ENCODE data around the gene PSORS1C2. TPM values are rescaled to one million over a fixed set of nuclear protein-coding genes. Genes with fewer than 3 reads are reported as not detected.
A peak's percentile ranks its signal among the peaks of the same experiment; 100 is the strongest.

The PSORS1C2 gene
- total and polyA plus RNA-seq, 5 experiments from 2014 or later = not detected

DNA sequence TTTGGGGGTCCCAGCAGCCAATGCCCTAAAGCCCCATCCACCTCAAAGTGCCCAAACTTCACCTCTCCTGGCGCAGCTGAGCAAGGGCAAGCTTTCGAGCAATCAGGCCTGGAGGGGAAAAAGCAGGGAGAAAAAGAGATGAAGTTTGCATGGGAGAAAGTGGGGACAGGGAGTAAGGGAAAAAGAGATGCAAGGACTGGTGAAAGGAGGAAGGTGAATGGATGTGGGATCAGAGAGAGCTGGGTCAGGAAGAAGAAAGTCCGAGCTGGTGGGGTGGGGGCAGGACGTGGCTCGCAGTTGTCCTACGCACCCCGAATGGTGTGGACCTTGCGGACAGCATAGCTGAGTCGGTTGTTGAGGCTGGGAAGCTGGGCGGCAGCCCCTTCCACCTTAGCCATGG is 6.5 kb upstream of the PSORS1C2 start:
- H3K36me3 Mint-ChIP-seq = peaks cover 0 to 31% (median 4%) of the 10 kb centered on the region in 3 donors
- no peak for DNase-seq
- ATAC-seq = no peak
- POLR2A ChIA-PET = interaction anchor here (1.4 to 1.5 kb wide), 2 partner anchors 10 to 13 kb away, joined by 4 to 5 read pairs; partner anchors contain the start of gene TCF19
- no peak overlapping the region for H3K27ac Mint-ChIP-seq
- no peaks in the 10 kb centered on the region for H3K27me3 Mint-ChIP-seq
- no peak overlapping the region for H3K4me3 Mint-ChIP-seq
- no peaks in the 10 kb centered on the region for H3K9me3 Mint-ChIP-seq
- peaks cover 0 to 2% (median 0%) of the 10 kb centered on the region in 4 donors for H3K4me1 Mint-ChIP-seq

DNA sequence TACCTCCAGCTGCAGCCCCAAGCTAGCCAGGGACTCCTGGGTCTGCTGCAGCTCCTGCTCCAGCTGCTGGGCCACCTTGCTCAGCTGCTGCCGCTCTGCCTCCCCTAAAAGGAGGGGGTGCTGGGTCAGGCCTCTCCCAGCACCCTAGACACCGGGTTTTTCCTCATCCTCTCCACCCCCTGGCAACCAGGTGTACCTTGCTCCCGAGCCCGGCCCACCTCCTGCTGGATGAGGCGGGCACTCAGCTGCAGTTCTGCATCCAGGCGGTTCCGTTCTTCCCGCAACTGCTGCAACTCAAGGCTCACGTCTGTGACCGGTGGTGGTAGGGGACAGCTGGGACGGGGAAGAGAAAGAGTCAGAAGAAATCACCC is 6.1 kb upstream of the PSORS1C2 start:
- Mint-ChIP-seq H3K9me3 (no peaks in the 10 kb centered on the region), H3K36me3 (peaks cover 0 to 31% (median 4%) of the 10 kb centered on the region in 3 donors), H3K27ac (no peak overlapping the region), H3K4me1 (peaks cover 0 to 2% (median 0%) of the 10 kb centered on the region in 4 donors), H3K27me3 (no peaks in the 10 kb centered on the region), H3K4me3 (no peak overlapping the region)
- POLR2A ChIA-PET = interaction anchor here (1.4 kb wide), 1 partner anchor 11 kb away, joined by 4 read pairs; no protein-coding TSS in a partner anchor
- ATAC-seq (no peak), DNase-seq (no peak)

DNA sequence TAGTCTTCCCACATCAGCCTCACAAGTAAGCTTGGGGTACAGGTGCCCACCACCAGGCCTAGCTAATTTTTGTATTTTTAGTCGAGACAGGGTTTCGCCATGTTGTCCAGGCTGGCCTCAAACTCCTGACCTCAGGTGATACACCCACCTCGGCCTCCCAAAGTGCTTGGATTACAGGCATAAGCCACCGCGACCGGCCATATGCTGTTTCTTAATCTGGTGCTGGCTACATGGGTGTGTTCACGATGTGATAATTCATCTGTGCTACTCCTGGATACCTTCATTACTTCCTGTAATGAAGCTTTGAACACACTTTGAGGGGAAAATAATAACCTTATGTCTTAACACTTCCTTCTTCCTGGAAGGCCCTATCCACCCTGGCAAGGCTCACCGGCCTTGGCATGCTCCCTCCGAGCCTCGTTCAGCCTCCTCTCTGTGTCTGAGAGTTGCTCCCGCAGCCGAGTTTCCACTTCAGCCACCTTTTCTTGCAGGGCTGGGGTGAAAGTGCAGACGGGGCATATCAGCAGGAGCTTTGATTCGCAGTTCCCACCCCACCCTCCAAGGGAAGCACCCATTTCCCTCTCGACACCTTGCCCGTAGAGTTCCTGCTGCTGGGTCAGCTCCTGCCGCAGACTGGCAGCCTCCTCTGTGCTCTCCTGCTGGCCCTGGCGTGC is 5.6 kb upstream of the PSORS1C2 start:
- Mint-ChIP-seq H3K36me3 (peaks cover 0 to 27% (median 4%) of the 10 kb centered on the region in 3 donors), H3K9me3 (no peaks in the 10 kb centered on the region), H3K27ac (peak overlapping the region in 3 of 10 donors; percentile 29 to 59 (median 41)), H3K27me3 (no peaks in the 10 kb centered on the region), H3K4me1 (peaks cover 0 to 2% (median 0%) of the 10 kb centered on the region in 4 donors), H3K4me3 (no peak overlapping the region)
- DNase-seq (no peak), ATAC-seq (no peak)
- POLR2A ChIA-PET = interaction anchor here (1.4 kb wide), 1 partner anchor 11 kb away, joined by 4 read pairs; no protein-coding TSS in a partner anchor

DNA sequence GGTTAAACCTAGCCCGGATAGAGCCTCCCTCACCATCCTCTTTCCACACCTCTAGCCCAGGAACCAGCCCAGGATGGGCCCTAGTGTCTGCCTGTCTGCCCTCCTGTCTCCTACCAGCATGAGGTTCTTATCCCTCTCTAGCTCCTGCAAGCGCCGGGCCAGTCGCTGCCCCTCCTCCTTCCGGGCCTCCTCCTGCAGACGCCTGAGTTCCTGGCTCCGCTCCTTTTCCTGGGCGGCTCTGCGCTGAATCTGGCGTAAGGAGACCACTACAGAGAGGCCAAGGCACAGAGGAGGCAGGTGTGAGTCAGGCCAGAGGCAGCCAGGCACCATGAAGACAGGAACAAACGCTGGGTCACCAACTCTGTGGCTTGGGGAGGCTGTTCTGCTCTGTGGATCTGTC is 4.3 kb upstream of the PSORS1C2 start:
- no peak overlapping the region for H3K27ac Mint-ChIP-seq
- no peak for DNase-seq
- POLR2A ChIA-PET = no interaction called here
- no peaks in the 10 kb centered on the region for H3K27me3 Mint-ChIP-seq
- no peaks in the 10 kb centered on the region for H3K9me3 Mint-ChIP-seq
- no peak for ATAC-seq
- no peak overlapping the region for H3K4me3 Mint-ChIP-seq
- peaks cover 0 to 2% (median 0%) of the 10 kb centered on the region in 4 donors for H3K4me1 Mint-ChIP-seq
- peaks cover 0 to 23% (median 4%) of the 10 kb centered on the region in 3 donors for H3K36me3 Mint-ChIP-seq

DNA sequence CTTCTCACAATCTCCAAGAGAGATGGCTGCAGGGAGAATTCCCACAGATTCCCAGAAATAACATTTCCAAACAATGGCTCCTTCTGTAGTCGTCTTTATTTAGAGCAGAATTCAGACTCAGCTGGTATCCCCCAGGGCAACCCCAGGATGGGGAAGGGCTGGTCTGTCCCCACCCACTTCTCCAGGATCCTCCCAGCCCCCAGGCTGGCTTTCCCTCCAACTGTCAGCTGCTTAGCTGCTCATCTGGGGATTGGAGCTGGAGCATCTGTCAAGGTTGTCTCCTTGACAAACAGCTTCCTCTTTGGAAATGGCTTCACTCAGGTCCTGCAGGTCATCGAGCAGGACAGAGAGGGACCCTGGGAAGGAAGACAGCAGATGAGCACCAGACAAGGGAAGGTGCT is 3.5 kb upstream of the PSORS1C2 start:
- DNase-seq (no peak), ATAC-seq (no peak)
- H3K27ac Mint-ChIP-seq = no peak overlapping the region
- H3K27me3 Mint-ChIP-seq = peaks cover 0 to 2% (median 0%) of the 10 kb centered on the region in 5 donors
- POLR2A ChIA-PET = no interaction called here
- no peak overlapping the region for H3K4me3 Mint-ChIP-seq
- no peaks in the 10 kb centered on the region for H3K9me3 Mint-ChIP-seq
- peaks cover 4 to 6% (median 5%) of the 10 kb centered on the region in 4 donors for H3K4me1 Mint-ChIP-seq
- H3K36me3 Mint-ChIP-seq = peaks cover 0 to 23% (median 4%) of the 10 kb centered on the region in 3 donors

DNA sequence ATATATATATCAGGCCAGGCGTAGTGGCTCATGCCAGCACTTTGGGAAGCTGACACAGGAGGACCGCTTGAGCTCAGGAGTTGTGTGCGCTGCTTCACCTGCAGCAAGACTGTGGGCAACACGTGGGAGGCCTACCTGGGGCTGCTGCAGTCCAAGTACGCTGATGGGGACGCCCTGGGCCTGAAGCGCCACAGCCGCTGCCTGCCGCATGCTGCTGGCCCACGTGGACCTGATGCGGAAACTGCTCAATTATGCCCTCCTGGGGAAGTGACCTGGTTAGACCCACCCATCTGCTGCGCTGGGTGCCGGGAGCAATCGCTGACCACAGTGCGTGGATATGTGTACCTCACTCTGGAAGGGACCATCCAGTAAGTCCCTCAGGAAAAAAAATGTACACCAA is 1.8 kb upstream of the PSORS1C2 start:
- peaks cover 0 to 2% (median 0%) of the 10 kb centered on the region in 5 donors for H3K27me3 Mint-ChIP-seq
- H3K9me3 Mint-ChIP-seq = no peaks in the 10 kb centered on the region
- POLR2A ChIA-PET = no interaction called here
- ATAC-seq = no peak
- peak overlapping the region in 1 of 10 donors; percentile 70 for H3K27ac Mint-ChIP-seq
- peaks cover 4 to 8% (median 6%) of the 10 kb centered on the region in 4 donors for H3K4me1 Mint-ChIP-seq
- DNase-seq = no peak
- H3K4me3 Mint-ChIP-seq = no peak overlapping the region
- H3K36me3 Mint-ChIP-seq = peaks cover 0 to 17% (median 4%) of the 10 kb centered on the region in 3 donors

DNA sequence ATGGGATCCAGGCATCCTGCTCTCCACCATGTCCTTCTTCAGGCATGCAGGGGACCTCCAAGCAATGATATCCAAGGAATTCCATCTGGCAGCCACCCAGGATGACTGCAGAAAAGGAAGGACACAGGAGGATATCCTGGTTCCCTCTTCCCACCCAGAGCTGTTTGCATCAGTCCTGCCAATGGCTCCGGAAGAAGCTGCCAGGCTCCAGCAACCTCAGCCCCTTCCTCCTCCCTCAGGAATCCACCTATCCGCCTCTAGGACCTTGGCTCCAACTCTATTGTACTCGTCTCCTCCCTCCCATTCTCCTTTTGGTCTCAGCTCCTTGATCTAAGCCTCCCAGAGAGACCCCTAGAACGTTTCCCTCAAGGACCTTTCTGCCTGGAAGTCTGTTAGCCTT is 733 bp upstream of the PSORS1C2 start:
- Mint-ChIP-seq H3K9me3 (no peaks in the 10 kb centered on the region), H3K4me3 (no peak overlapping the region), H3K27ac (peak overlapping the region in 2 of 10 donors; percentile 60 to 73), H3K4me1 (peaks cover 4 to 8% (median 6%) of the 10 kb centered on the region in 4 donors), H3K27me3 (peaks cover 0 to 2% (median 0%) of the 10 kb centered on the region in 5 donors), H3K36me3 (peaks cover 0 to 7% (median 2%) of the 10 kb centered on the region in 3 donors)
- POLR2A ChIA-PET = interaction anchor here (2.0 kb wide), 1 partner anchor 227 kb away, joined by 8 read pairs; no protein-coding TSS in a partner anchor
- DNase-seq (no peak), ATAC-seq (no peak)

DNA sequence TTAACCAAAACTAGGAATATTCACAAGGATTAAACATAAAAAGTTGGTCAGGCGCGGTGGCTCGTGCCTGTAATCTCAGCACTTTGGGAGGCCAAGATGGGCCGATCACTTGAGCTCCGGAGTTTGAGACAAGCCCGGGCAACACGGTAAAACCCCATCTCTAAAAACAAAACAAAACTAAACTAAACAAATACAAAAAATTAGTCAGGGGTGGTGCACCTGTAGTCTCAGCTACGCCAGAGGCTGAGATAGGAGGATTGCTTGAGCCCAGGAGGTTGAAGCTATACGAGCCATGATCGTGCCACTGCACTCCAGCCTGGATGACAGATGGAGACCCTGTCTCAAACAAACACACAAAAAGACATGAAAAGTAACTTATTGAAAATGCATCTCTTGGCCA is 3.2 kb downstream of the PSORS1C2 start:
- Mint-ChIP-seq H3K4me1 (peaks cover 4 to 8% (median 6%) of the 10 kb centered on the region in 4 donors), H3K27me3 (peaks cover 0 to 2% (median 0%) of the 10 kb centered on the region in 5 donors), H3K27ac (no peak overlapping the region)

DNA sequence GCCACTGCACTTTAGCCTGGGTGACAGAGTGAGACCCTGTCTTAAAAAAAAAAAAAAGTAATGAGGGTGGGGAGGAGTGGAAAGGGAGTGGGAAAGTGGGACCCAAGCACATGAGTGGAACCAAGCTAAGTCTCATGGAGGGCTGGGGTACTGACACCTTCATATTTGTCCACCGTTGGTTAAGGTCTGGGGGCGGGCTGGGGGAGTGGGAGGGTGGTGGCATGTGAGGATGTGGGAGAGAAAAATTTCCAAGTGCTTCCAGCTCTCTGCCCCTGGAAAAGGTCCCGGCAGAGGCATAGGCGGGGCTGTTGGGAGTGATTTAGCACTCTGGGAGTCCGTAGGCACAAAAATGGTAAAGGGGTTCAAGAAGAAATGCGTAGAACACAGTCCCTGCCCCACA is 6.1 kb downstream of the PSORS1C2 start:
- H3K27ac Mint-ChIP-seq = no peak overlapping the region
- peaks cover 9 to 13% (median 10%) of the 10 kb centered on the region in 4 donors for H3K4me1 Mint-ChIP-seq
- no peaks in the 10 kb centered on the region for H3K9me3 Mint-ChIP-seq
- no peak overlapping the region for H3K4me3 Mint-ChIP-seq
- POLR2A ChIA-PET = interaction anchor here (0.7 to 0.9 kb wide), 2 partner anchors 88 to 336 kb away, joined by 3 to 7 read pairs; no protein-coding TSS in a partner anchor
- peaks cover 0 to 5% (median 1%) of the 10 kb centered on the region in 5 donors for H3K27me3 Mint-ChIP-seq
- DNase-seq = no peak
- ATAC-seq = no peak
- no peaks in the 10 kb centered on the region for H3K36me3 Mint-ChIP-seq

More for the DNA sequence above, 3.2 kb downstream of the PSORS1C2 start:
- H3K9me3 Mint-ChIP-seq = no peaks in the 10 kb centered on the region
- no peak for ATAC-seq
- POLR2A ChIA-PET = interaction anchor here (1.0 kb wide), 1 partner anchor 22 kb away, joined by 3 read pairs; the partner anchor contains the start of gene CCHCR1
- H3K4me3 Mint-ChIP-seq = no peak overlapping the region
- no peaks in the 10 kb centered on the region for H3K36me3 Mint-ChIP-seq
- no peak for DNase-seq

DNA sequence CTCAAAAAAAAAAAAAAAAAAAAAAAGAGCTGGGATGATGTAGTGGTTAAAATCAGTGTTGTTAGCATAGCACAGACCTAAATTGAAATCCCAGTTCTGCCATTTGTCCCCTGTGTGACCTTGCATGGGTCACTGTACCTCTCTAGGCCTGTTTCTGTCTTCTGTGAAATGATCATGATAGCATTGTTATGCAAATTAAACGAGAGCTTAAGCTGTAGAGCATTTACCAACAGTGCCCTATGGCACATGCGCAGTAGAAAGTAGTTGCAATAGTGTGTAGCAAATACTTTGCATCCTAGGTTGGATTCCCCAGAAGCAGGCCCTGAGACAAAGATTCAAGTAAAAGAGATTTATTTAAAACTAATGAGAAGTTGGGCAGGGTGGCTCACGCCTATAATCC is 7.3 kb downstream of the PSORS1C2 start:
- Mint-ChIP-seq H3K27ac (no peak overlapping the region), H3K36me3 (no peaks in the 10 kb centered on the region), H3K9me3 (no peaks in the 10 kb centered on the region), H3K27me3 (peaks cover 0 to 5% (median 1%) of the 10 kb centered on the region in 5 donors), H3K4me3 (no peak overlapping the region), H3K4me1 (peaks cover 5 to 9% (median 7%) of the 10 kb centered on the region in 4 donors)
- no peak for ATAC-seq
- DNase-seq = no peak
- POLR2A ChIA-PET = interaction anchor here (0.6 to 0.9 kb wide), 2 partner anchors 35 to 87 kb away, joined by 3 read pairs; no protein-coding TSS in a partner anchor

DNA sequence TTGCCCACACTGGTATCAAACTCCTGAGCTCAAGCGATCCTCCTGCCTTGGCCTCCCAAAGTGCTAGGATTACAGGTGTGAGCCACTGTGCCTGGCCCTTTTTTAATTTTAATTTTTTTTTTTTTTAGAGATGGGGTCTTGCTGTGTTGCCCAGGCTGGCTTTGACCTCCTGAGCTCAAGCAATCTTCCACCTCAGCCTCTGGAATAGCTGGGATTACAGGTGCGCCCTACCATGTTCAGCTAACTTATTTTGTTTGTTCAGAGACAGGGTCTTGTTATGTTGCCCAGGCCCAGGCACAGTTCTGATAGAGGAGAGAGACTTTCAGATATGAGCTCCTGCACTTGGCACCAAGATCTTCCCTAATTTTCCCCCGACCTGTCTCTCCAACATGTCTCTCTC is 8.1 kb downstream of the PSORS1C2 start:
- POLR2A ChIA-PET = interaction anchor here (0.6 to 0.7 kb wide), 2 partner anchors 217 to 225 kb away, joined by 3 read pairs; partner anchors contain the start of gene VARS2
- Mint-ChIP-seq H3K36me3 (no peaks in the 10 kb centered on the region), H3K27ac (no peak overlapping the region), H3K4me3 (no peak overlapping the region), H3K27me3 (peaks cover 0 to 5% (median 1%) of the 10 kb centered on the region in 5 donors), H3K4me1 (peaks cover 5 to 8% (median 7%) of the 10 kb centered on the region in 4 donors), H3K9me3 (no peaks in the 10 kb centered on the region)
- no peak for ATAC-seq
- no peak for DNase-seq

DNA sequence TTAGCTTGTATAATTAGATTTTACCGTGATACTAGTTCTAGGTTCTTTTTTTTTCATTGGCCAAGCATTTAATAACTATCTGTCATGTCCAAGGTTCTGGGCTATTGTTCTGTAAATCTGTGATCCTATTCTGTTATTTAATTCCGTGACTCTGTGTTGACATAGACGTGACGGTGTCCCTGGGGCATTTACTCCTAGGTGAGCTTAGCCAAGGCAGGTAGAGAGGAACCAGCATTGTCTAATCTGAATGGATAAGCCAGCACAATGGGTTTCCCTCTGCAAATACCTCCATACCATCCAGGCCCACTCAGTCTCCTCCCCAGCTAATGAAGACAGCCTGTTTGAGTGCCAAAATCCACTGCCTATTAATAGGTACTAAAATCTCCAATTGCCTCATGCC is 9.7 kb downstream of the PSORS1C2 start:
- H3K4me3 Mint-ChIP-seq = no peak overlapping the region
- H3K27ac Mint-ChIP-seq = no peak overlapping the region
- H3K27me3 Mint-ChIP-seq = peaks cover 0 to 5% (median 1%) of the 10 kb centered on the region in 5 donors
- H3K36me3 Mint-ChIP-seq = no peaks in the 10 kb centered on the region
- no peaks in the 10 kb centered on the region for H3K9me3 Mint-ChIP-seq
- DNase-seq = no peak
- peaks cover 5 to 10% (median 7%) of the 10 kb centered on the region in 4 donors for H3K4me1 Mint-ChIP-seq
- ATAC-seq = no peak
- POLR2A ChIA-PET = interaction anchor here (1.2 kb wide), 1 partner anchor 28 kb away, joined by 3 read pairs; no protein-coding TSS in a partner anchor
